GM23338 (cell line): Measurements from ENCODE around the gene ZNF264.

Experiments
- EZH2 ChIP-seq: fragments of 200-600 bp; sonication (generic); IDR thresholded peaks from one replicate; pipeline ENCODE4 v1.8.0; 2017; ENCODE audit warnings: antibody characterized with exemption, mild to moderate bottlenecking, low read depth; ENCODE audit not compliant: unreplicated experiment
- EZH2phosphoT487 ChIP-seq: fragments of 200-600 bp; sonication (generic); IDR thresholded peaks from one replicate; pipeline ENCODE4 v1.8.1; 2018; ENCODE audit warnings: antibody characterized with exemption; ENCODE audit not compliant: unreplicated experiment
- JUNB ChIP-seq: IDR thresholded peaks from one replicate; pipeline ENCODE4 v1.6.1; 2016; ENCODE audit warnings: antibody characterized with exemption; ENCODE audit not compliant: unreplicated experiment
- POLR2AphosphoS5 ChIP-seq: IDR thresholded peaks from 2 replicates; pipeline ENCODE4 v1.6.1; 2016; ENCODE audit warnings: antibody characterized with exemption, low read depth
- STAT1 ChIP-seq: IDR thresholded peaks from one replicate; pipeline ENCODE4 v1.6.1; 2016; ENCODE audit warnings: antibody characterized with exemption; ENCODE audit not compliant: unreplicated experiment
- ZNF331 ChIP-seq: fragments of 250-450 bp; sonication (Bioruptor Pico); IDR thresholded peaks from 2 replicates; pipeline ENCODE4 v1.5.0; 2020; ENCODE audit warnings: low read depth, mild to moderate bottlenecking, moderate library complexity
- TF ChIP-seq, protein P1 (sequence below), 2 experiments: fragments of 200-600 bp in 1 of 2; sonication (generic) in 1 of 2; conservative IDR thresholded peaks; 2 replicates each; pipeline versions ENCODE4 v1.5.1 to v1.6.1; 2016 to 2017; ENCODE audit warnings: antibody characterized with exemption in 2 of 2, low read depth in 2 of 2, mild to moderate bottlenecking in 2 of 2, moderate library complexity in 1 of 2
- TF ChIP-seq, protein P2 (sequence below): IDR thresholded peaks from 2 replicates; pipeline ENCODE4 v1.6.1; 2016; ENCODE audit warnings: antibody characterized with exemption
- TF ChIP-seq, protein P3 (sequence below): IDR thresholded peaks from one replicate; pipeline ENCODE4 v1.6.1; 2018; ENCODE audit warnings: antibody characterized with exemption; ENCODE audit not compliant: unreplicated experiment
- TF ChIP-seq, protein P4 (sequence below): fragments of 250-450 bp; sonication (Bioruptor Pico); IDR thresholded peaks from 2 replicates; pipeline ENCODE4 v1.5.0; 2020; ENCODE audit warnings: mild to moderate bottlenecking, moderate library complexity

DNA sequence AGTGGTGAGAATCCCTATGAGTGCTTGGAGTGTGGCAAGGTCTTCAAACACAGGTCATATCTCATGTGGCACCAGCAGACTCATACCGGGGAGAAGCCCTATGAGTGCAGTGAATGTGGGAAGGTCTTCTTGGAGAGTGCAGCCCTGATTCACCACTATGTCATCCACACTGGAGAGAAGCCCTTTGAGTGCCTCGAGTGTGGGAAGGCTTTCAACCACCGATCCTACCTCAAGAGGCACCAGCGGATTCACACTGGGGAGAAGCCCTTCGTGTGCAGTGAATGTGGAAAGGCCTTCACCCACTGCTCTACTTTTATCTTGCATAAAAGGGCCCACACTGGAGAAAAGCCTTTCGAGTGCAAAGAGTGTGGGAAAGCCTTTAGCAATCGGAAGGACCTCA lies 20.8 kb downstream of the ZNF264 start:
- TF ChIP-seq, protein P1, sequence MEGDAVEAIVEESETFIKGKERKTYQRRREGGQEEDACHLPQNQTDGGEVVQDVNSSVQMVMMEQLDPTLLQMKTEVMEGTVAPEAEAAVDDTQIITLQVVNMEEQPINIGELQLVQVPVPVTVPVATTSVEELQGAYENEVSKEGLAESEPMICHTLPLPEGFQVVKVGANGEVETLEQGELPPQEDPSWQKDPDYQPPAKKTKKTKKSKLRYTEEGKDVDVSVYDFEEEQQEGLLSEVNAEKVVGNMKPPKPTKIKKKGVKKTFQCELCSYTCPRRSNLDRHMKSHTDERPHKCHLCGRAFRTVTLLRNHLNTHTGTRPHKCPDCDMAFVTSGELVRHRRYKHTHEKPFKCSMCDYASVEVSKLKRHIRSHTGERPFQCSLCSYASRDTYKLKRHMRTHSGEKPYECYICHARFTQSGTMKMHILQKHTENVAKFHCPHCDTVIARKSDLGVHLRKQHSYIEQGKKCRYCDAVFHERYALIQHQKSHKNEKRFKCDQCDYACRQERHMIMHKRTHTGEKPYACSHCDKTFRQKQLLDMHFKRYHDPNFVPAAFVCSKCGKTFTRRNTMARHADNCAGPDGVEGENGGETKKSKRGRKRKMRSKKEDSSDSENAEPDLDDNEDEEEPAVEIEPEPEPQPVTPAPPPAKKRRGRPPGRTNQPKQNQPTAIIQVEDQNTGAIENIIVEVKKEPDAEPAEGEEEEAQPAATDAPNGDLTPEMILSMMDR (conservative IDR thresholded peaks at IDR 0.05; ENCODE audit: low read depth in 2 of 2), result no peak
- TF ChIP-seq, protein P2, sequence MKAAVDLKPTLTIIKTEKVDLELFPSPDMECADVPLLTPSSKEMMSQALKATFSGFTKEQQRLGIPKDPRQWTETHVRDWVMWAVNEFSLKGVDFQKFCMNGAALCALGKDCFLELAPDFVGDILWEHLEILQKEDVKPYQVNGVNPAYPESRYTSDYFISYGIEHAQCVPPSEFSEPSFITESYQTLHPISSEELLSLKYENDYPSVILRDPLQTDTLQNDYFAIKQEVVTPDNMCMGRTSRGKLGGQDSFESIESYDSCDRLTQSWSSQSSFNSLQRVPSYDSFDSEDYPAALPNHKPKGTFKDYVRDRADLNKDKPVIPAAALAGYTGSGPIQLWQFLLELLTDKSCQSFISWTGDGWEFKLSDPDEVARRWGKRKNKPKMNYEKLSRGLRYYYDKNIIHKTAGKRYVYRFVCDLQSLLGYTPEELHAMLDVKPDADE, result no peak
- TF ChIP-seq, protein P3, sequence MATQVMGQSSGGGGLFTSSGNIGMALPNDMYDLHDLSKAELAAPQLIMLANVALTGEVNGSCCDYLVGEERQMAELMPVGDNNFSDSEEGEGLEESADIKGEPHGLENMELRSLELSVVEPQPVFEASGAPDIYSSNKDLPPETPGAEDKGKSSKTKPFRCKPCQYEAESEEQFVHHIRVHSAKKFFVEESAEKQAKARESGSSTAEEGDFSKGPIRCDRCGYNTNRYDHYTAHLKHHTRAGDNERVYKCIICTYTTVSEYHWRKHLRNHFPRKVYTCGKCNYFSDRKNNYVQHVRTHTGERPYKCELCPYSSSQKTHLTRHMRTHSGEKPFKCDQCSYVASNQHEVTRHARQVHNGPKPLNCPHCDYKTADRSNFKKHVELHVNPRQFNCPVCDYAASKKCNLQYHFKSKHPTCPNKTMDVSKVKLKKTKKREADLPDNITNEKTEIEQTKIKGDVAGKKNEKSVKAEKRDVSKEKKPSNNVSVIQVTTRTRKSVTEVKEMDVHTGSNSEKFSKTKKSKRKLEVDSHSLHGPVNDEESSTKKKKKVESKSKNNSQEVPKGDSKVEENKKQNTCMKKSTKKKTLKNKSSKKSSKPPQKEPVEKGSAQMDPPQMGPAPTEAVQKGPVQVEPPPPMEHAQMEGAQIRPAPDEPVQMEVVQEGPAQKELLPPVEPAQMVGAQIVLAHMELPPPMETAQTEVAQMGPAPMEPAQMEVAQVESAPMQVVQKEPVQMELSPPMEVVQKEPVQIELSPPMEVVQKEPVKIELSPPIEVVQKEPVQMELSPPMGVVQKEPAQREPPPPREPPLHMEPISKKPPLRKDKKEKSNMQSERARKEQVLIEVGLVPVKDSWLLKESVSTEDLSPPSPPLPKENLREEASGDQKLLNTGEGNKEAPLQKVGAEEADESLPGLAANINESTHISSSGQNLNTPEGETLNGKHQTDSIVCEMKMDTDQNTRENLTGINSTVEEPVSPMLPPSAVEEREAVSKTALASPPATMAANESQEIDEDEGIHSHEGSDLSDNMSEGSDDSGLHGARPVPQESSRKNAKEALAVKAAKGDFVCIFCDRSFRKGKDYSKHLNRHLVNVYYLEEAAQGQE, result no peak
- no peak for TF ChIP-seq EZH2
- TF ChIP-seq, protein P4, sequence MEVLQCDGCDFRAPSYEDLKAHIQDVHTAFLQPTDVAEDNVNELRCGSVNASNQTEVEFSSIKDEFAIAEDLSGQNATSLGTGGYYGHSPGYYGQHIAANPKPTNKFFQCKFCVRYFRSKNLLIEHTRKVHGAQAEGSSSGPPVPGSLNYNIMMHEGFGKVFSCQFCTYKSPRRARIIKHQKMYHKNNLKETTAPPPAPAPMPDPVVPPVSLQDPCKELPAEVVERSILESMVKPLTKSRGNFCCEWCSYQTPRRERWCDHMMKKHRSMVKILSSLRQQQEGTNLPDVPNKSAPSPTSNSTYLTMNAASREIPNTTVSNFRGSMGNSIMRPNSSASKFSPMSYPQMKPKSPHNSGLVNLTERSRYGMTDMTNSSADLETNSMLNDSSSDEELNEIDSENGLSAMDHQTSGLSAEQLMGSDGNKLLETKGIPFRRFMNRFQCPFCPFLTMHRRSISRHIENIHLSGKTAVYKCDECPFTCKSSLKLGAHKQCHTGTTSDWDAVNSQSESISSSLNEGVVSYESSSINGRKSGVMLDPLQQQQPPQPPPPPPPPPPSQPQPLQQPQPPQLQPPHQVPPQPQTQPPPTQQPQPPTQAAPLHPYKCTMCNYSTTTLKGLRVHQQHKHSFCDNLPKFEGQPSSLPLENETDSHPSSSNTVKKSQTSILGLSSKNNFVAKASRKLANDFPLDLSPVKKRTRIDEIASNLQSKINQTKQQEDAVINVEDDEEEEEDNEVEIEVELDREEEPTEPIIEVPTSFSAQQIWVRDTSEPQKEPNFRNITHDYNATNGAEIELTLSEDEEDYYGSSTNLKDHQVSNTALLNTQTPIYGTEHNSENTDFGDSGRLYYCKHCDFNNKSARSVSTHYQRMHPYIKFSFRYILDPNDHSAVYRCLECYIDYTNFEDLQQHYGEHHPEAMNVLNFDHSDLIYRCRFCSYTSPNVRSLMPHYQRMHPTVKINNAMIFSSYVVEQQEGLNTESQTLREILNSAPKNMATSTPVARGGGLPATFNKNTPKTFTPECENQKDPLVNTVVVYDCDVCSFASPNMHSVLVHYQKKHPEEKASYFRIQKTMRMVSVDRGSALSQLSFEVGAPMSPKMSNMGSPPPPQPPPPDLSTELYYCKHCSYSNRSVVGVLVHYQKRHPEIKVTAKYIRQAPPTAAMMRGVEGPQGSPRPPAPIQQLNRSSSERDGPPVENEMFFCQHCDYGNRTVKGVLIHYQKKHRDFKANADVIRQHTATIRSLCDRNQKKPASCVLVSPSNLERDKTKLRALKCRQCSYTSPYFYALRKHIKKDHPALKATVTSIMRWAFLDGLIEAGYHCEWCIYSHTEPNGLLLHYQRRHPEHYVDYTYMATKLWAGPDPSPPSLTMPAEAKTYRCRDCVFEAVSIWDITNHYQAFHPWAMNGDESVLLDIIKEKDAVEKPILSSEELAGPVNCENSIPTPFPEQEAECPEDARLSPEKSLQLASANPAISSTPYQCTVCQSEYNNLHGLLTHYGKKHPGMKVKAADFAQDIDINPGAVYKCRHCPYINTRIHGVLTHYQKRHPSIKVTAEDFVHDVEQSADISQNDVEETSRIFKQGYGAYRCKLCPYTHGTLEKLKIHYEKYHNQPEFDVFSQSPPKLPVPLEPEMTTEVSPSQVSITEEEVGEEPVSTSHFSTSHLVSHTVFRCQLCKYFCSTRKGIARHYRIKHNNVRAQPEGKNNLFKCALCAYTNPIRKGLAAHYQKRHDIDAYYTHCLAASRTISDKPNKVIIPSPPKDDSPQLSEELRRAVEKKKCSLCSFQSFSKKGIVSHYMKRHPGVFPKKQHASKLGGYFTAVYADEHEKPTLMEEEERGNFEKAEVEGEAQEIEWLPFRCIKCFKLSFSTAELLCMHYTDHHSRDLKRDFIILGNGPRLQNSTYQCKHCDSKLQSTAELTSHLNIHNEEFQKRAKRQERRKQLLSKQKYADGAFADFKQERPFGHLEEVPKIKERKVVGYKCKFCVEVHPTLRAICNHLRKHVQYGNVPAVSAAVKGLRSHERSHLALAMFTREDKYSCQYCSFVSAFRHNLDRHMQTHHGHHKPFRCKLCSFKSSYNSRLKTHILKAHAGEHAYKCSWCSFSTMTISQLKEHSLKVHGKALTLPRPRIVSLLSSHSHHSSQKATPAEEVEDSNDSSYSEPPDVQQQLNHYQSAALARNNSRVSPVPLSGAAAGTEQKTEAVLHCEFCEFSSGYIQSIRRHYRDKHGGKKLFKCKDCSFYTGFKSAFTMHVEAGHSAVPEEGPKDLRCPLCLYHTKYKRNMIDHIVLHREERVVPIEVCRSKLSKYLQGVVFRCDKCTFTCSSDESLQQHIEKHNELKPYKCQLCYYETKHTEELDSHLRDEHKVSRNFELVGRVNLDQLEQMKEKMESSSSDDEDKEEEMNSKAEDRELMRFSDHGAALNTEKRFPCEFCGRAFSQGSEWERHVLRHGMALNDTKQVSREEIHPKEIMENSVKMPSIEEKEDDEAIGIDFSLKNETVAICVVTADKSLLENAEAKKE (CRISPR knock-in tag), result no peak
- TF ChIP-seq JUNB, result no peak
- no peak for TF ChIP-seq EZH2phosphoT487
- TF ChIP-seq POLR2AphosphoS5, result no peak
- TF ChIP-seq STAT1, result no peak
- no peak for TF ChIP-seq ZNF331 (CRISPR knock-in tag)
